ENCODE measurements around the gene SAPCD1. TPM values are rescaled to one million over a fixed set of nuclear protein-coding genes. Genes with fewer than 3 reads are reported as not detected.

SAPCD1 gene
- total RNA-seq, 2 donors from 2014 or later, result 1.9 to 15.7 TPM

DNA sequence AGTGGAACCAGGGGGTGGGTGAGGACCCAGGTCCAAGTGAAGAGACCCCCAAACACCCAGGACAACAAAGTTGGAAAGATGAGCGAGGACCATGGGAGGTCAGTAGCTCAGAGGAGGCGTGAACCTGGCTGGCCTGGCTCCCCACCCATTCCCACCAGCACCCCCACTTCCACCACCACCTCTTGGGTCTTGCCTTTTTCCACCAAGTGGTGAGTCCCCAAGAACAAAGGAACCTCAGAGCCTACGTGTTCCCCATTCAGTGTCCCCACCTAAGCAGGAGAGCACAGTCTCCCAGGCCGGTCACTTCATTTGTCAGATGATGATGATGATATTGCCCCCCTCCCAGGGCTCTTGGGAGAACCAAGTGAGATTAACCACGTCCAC lies 15.2 kb downstream of the SAPCD1 start:
- WGBS, result 94% methylated on average over 5 of the region's 5 CpGs
- H3K4me1 ChIP-seq (replicated peaks), result no peaks in the 10 kb centered on the region
- H3K4me3 ChIP-seq, result no peak overlapping the region
- TF ChIP-seq POLR2A (IDR thresholded peaks at IDR 0.05), result no peak
- TF ChIP-seq, protein P1, sequence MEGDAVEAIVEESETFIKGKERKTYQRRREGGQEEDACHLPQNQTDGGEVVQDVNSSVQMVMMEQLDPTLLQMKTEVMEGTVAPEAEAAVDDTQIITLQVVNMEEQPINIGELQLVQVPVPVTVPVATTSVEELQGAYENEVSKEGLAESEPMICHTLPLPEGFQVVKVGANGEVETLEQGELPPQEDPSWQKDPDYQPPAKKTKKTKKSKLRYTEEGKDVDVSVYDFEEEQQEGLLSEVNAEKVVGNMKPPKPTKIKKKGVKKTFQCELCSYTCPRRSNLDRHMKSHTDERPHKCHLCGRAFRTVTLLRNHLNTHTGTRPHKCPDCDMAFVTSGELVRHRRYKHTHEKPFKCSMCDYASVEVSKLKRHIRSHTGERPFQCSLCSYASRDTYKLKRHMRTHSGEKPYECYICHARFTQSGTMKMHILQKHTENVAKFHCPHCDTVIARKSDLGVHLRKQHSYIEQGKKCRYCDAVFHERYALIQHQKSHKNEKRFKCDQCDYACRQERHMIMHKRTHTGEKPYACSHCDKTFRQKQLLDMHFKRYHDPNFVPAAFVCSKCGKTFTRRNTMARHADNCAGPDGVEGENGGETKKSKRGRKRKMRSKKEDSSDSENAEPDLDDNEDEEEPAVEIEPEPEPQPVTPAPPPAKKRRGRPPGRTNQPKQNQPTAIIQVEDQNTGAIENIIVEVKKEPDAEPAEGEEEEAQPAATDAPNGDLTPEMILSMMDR (IDR thresholded peaks at IDR 0.05), result no peak
- no peak for TF ChIP-seq POLR2AphosphoS5 (IDR thresholded peaks at IDR 0.05)
- no peaks in the 10 kb centered on the region for H3K27me3 ChIP-seq (replicated peaks; ENCODE audit: insufficient read depth)
- no peak overlapping the region for H3K27ac ChIP-seq
- no peaks in the 10 kb centered on the region for H3K9me3 ChIP-seq
- DNase-seq (ENCODE audit: low spot score), result no peak
- H3K36me3 ChIP-seq, result peaks cover 5 to 16% of the 10 kb centered on the region in 2 donors
- intact Hi-C loops (cut with DNase I), result no loop called here

DNA sequence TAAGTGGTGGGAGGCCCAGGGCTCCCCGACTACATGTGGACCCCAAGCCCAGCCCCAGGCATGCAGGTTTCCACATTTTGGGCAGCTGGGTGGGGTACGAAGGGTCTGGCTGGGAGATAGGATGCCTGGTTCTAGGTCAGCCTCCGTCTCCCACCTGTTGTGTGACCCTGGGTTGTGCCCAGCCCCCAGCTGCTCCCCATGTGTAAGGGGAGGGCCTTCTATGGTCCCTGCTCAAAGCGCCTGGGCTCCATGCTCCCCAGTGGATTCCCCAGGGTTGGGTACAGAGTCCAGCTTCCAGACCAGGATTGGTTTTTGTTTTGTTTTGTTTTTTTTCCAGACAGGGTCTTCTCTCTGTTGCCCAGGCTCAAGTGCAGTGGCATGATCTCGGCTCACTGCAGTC lies 15.7 kb downstream of the SAPCD1 start:
- Histone ChIP-seq H3K9me3 (no peaks in the 10 kb centered on the region), H3K4me1 (replicated peaks) (no peaks in the 10 kb centered on the region), H3K27ac (no peak overlapping the region), H3K27me3 (replicated peaks; ENCODE audit: insufficient read depth) (no peaks in the 10 kb centered on the region), H3K4me3 (no peak overlapping the region), H3K36me3 (peaks cover 5 to 16% of the 10 kb centered on the region in 2 donors)
- WGBS, result 96% methylated on average over 5 of the region's 5 CpGs
- intact Hi-C loops (cut with DNase I), result no loop called here
- no peak for DNase-seq (ENCODE audit: low spot score)
- TF ChIP-seq POLR2AphosphoS5 (IDR thresholded peaks at IDR 0.05), result no peak
- TF ChIP-seq POLR2A (IDR thresholded peaks at IDR 0.05), result no peak
- TF ChIP-seq, protein P1 (IDR thresholded peaks at IDR 0.05), result no peak

DNA sequence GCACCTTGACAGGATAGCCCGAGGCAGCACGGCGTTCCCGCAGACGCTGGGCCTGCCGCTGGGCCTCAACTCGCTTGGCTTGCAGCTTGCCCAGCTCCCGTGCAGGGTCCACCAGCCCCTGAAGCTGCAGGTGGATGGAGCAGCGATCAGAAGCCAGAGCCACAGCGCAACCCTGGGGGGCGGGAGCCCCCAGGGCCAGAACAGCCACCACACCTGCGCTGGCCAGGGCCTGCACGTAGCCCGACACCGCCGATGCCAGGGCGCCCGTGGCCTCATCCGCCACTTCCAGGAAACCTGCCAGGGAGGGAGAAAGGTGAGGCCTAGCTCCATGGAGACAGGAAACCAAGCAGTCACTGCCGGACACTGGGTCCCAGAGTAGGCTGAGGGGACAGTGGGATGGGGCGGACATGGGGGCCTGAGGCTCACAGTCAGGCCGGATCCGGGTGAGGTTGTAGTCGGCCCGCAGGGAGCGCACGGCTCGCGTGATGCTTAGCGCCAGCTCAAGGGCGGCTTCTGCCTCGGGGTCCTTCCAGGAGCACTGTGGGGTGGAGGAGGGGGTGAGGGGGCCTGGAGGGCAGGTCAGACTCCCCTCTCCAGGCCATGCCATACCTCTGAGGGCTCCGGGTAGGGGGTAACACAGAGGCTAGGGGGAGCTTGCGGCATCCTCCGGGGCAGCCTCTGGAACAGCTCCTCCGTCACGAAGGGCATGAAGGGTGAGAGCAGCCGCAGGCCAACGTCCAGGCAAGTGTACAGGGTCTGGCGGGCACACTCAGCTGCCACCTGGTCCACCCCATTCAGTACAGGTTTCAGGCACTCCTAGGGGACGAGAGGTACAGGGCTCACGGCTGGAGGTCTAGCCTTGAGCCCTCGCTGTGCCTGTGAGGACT lies 16.8 kb downstream of the SAPCD1 start:
- Histone ChIP-seq H3K27me3 (replicated peaks; ENCODE audit: insufficient read depth) (no peaks in the 10 kb centered on the region), H3K36me3 (peaks cover 5 to 18% of the 10 kb centered on the region in 2 donors), H3K27ac (no peak overlapping the region), H3K9me3 (no peaks in the 10 kb centered on the region), H3K4me1 (replicated peaks) (no peaks in the 10 kb centered on the region), H3K4me3 (no peak overlapping the region)
- no peak for DNase-seq (ENCODE audit: low spot score)
- no peak for TF ChIP-seq POLR2AphosphoS5 (IDR thresholded peaks at IDR 0.05)
- TF ChIP-seq, protein P1 (IDR thresholded peaks at IDR 0.05), result no peak
- TF ChIP-seq POLR2A (IDR thresholded peaks at IDR 0.05), result no peak
- intact Hi-C loops (cut with DNase I), result no loop called here
- WGBS, result 89% methylated on average over 43 of the region's 43 CpGs

DNA sequence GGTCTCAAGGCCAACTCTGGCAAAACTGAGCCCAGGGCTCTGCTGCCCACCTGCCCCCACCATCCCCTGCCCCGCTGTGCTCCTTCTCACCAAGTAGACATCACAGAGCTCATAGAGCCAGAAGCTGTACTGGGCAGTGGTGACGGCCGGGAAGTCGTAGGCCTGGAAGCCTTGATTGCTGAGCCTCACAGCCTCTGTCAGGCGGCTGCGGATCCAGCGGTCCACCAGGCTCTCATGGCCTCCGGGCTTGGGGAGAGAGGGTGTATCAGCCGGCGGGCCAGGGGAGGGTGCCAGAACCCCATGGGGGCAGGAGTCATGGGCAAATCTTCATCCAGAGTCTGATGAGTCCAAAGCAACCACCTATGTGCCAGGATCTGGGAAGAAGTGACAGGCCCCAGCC lies 17.5 kb downstream of the SAPCD1 start:
- intact Hi-C loops (cut with DNase I), result no loop called here
- DNase-seq (ENCODE audit: low spot score), result no peak
- Histone ChIP-seq H3K36me3 (peaks cover 5 to 24% of the 10 kb centered on the region in 2 donors), H3K9me3 (no peaks in the 10 kb centered on the region), H3K4me1 (replicated peaks) (no peaks in the 10 kb centered on the region), H3K4me3 (no peak overlapping the region), H3K27me3 (replicated peaks; ENCODE audit: insufficient read depth) (no peaks in the 10 kb centered on the region), H3K27ac (no peak overlapping the region)
- no peak for TF ChIP-seq POLR2A (IDR thresholded peaks at IDR 0.05)
- TF ChIP-seq, protein P1 (IDR thresholded peaks at IDR 0.05), result no peak
- no peak for TF ChIP-seq POLR2AphosphoS5 (IDR thresholded peaks at IDR 0.05)
- WGBS, result 94% methylated on average over 10 of the region's 10 CpGs
